UCSD-AML1 (cell line): ENCODE results near the gene ZNF212.

Source experiments
- DNase-seq: peaks from one replicate; lab custom pipeline; 2025; ENCODE audit not compliant: unreplicated experiment; lab: John Stamatoyannopoulos, UW

ZNF212 gene

DNA sequence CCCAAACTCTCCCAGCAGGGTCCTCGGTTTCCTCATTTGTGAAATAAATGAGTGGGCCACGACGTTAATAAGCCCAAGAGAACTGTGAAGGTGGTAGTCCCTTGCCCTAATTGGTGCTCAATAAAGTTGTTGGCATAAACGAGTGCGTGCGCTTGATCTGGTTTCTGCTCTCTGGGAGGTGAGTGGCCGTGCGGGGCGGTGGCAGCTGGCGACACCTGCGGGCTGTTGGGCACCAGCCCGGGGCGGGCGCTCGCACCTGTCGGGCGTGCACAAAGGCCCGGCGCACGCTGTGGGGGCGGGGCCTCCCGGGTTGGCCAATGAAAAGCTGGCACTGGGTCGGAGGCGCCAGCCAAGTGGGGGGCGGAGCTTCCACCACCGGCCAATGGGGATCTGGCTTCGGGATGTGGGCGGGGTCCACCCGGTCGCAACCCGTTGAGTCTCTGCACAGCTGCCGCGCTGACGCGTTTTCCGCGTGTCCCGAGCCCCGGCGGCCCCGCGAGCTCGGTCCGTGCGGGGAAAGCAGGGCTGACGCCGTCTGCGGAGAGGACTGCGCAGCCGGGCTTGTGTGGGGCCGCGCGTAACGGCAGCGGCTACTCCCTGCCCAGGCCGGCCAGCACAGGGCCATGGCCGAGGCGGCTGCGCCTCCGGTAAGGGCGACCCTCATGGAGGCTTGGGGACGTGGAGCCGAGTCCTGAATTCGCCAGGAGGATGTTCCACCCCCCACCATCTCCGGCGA, 45.6 kb downstream of the ZNF212 start:
- DNase-seq: no peak

DNA sequence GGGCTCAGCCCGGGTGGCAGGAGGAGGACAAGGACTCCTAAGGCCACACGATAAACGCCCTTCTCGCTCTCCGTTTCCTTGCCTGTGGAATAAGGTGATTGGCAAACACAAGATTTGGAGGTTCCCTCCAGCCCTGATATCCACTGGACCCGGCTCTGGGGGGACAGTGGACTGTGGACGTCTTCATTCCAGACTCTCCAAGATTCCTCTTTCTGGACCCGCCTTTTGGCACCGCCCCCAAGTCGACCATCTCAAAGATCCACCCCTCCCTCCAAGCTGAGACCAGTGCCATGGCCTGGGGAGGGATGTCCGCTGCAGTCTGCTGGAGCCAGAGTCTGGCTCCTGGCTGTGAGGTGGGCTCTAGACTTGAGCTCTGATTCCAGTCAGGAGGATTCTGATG, 46.2 kb downstream of the ZNF212 start:
- DNase-seq: no peak

DNA sequence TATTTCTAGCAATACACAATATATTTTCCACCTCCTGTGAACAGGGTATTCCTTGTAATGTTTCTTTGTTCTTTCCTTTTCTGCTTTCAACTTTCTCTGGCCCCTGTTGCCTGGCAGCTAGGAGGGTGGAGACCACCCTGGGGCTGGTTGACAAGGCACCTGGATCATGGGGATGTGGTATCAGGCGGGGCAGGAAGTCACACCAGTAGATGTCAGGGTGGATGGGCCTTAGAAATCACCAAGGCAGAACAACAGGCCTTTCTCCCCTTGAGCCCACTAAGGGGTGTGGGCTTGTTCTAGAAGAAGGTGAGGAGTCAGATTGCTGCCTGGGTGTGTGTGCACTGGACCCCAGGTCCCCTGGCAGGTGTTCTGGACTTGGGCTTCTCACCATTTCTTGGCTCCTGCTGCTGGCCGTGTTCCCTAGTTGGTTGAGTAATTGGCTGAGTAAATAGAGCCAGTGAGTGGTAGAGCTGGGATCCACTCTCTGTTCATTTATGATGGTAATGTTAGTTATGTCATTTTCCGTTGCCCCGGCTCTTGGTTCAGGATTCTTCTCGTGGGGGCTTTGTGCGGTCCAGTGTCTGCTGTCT, 47.5 kb downstream of the ZNF212 start:
- no peak for DNase-seq

DNA sequence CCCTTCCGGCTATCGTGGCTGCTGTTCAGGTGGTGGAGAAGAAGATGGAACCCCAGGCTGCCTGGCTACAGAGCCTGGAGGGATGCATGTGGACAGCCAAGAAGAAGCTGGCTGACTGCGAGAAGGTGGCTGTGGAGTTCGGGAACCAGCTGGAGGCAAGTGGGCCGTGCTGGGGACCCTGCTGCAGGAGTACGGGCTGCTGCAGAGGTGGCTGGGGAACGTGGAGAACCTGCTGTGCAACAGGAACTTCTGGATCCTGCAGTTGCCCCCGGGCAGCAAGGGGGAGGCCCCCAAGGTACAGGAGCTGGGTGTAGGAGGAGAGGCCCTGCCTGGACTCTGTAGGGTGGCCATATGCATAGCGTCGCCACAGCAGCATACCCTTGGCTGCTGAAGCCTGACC, 48.2 kb downstream of the ZNF212 start:
- no peak for DNase-seq

DNA sequence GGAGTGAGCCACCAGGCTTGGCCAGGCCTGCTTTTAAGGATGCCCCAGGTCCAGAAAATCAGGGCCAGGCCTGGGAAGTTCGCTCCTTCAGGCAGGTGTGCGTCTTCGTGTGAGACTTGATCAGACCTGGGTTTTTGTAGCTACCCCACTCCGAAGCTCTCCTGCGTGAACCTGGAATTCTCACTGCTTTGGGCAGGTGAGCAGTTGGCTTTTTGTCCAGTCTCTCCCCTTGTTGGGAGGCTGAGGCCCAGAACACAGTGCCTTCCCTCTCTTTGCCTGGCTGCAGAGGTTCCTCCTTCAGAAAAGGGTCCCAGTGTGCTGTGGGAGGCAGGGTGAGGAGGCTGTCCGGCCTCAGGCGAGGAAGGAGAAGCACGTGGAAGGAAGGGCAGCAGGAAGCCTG, 49.8 kb downstream of the ZNF212 start:
- DNase-seq: no peak

DNA sequence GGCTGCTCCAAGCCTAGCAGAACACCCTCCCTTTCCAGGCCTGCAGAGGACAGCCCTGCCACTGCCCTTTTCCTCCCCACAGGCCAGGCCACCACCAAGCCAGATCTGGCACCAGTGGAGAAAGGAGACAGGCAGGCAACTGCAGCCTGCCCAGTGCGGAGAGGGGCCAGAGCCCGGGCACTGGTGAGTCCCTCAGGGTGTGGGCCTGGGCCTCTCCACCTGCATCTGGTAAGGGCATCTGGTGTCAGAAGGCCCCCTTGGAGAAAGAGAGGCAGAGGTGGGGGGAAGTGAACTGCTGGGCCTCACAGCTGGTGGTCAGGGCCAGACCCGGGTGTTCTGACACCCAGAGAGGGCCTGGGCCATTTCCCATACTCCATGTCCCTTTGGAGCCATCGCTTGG, 50.4 kb downstream of the ZNF212 start:
- no peak for DNase-seq

DNA sequence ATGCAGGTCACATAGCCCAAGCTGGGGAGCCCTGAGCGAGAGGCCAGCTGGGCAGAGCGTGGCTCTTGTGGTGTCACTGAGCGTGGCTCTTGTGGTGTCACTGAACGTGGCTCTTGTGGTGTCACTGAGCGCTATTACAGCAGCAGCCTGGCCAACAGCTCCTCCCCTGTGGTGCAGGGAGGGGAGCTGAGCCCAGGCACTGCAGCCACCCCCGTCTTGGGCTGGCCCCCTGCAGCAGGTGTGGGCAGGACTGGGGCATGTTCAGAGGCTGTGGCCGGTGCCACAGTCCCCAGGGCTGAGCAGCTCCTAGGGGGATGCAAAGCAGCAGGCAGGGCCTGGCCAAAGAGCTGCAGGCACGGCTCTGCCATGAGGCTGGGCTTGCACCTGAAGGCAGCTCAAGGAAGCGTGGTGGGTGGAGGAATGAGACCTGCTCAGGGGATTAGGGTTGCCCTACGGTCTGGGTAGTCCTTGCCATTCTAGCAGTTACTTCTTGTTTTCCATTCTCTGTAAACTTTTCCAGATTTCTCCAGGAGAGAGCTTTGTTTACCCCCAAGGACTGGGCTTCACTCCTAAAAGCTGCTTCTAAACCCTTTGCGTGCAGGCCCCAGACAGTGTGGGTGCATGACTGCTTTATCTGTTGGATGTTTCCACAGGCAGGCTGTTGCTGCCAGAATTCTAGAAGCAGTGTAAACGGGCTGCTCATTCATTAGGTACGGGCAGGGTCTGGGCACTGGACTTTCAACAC, 51.8 kb downstream of the ZNF212 start:
- DNase-seq: no peak

DNA sequence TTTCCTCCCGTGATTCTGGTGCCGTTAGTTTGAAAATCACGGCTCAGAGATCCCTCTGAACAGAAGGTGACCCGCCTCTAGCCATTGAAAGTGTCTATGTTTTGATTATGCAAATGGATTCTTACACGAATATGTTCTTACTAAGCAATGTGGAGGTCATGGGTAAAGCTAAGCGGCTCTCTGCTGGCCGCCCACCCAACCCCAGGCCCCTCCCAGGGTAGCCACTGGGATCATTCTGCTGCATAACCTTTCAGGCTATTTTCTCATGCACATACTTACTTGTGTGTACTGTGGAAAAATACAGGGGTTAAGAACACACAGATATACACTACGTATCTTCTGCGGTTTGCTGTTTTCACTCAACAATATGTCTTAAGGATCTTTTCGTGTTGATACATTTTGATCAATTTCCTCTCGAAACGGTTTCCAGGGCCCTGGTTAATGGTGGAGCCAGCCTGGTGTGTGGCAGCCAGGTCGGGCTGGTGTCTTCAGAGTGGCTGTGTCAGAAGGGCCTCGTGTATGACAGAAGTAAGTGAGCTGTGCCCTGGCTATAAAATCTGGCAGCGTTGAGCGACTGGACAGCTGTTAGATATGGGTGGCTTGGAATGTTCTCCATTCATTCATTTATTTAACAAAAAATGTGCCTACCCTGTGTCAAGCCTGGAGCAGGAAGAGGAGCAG, 52.5 kb downstream of the ZNF212 start:
- no peak for DNase-seq

DNA sequence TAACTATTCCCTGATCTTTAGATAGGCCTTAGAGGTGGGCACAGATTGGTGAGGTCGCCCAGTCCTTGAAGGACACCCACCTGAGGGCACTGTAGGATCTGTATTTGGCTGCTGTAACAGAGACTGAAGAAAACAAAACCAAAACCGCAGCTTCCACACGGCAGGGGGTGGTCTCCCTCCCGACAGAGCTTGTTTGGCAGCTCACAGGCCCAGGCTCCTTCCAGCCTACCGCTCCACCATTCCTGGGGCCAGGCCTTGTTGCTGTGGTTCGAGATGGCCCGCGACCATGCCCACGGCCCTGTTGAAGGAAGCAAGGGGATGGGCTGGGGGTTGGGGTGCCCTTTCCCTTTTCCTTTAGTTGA, 53.0 kb downstream of the ZNF212 start:
- DNase-seq: no peak

DNA sequence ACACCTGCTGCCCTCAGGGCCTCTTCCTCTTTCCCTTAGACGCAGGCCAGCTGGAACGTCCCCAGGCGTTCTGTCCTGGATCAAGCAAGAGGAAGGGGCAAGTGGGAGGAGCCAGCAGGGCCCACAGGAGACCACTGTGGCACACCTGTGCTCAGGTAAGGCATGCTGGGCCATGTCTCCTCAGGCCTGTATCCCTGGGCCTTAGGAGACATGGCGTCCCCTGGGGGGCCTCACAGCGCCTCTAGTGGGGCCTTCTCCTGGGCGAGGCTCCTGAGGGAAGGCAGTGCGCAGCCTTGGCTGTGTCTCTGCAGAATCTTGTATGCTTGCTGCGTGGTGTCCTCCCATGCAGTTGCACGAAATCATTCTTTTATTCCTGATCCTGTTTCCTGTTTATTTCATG, 53.9 kb downstream of the ZNF212 start:
- no peak for DNase-seq

DNA sequence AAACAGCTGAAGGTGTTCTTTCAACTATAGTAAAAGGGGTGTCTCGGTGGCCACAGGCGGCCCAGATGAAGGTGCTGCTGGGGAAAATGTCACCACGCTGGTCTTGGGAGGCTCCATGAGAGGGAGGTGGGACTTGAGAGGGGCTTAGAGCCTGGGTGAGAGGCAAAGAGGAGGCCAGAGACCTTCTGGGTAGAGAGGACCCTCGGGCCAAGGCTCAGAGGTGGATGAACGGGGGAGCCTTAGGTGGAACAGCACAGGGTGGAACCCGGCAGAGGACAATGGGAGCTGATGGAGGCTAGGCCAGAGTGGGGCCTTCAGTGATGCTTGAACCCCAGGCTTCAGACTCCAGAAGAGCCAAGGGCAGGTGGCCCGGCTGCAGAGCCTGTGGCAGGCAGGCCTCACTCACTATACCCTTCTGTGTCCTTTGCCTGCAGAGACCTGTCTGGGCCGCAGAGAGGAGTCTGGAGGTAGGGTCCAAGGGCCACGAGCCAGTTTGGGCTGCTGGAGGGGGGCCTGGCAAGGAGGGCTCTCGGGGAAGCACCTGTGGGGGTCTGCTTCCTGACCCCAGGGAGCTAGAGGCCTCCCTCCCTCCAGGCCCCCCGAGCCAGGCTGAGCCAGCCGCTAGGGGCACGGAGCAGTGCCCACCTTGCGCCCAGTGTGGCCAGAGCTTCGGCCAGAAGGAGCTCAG, 54.6 kb downstream of the ZNF212 start:
- DNase-seq: no peak

DNA sequence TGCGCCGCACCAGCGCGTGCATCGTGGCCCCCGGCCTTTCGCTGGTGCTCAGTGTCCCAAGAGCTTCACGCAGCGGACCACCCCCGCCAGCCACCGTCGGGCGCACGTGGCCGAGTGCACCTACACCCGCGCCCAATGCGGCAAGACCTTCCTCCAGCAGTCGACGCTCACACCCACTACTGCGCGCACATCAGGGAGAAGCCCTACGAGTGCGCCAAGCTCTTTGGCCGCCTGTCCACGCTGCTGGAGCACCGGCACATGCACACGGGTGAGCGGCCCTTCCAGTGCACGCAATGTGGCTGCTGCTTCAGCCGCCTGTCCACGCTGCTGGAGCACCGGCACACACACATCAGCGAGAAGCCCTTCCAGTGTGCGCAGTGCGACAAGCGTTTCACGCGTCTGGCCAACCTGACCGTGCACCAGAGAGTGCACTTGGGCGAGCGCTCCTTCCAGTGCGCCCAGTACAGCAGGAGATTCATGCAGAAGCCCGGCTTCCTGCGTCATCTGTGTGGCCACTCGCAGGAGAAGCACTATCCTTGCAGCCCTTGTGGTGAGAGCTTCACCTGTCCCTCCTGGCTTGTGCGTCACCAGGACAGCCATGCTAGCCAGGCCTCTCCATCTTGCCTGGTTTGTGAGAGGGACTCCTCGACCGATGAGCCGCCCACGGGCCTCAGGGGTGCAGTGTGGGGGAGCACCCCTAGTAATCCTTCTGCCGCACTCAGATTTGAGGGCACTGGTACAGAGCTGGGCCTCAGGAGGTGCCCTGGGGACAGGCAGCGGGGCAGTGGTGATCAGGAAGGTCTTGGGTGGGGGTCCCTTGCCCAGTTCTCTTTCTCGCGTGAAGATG, 55.4 kb downstream of the ZNF212 start:
- no peak for DNase-seq

DNA sequence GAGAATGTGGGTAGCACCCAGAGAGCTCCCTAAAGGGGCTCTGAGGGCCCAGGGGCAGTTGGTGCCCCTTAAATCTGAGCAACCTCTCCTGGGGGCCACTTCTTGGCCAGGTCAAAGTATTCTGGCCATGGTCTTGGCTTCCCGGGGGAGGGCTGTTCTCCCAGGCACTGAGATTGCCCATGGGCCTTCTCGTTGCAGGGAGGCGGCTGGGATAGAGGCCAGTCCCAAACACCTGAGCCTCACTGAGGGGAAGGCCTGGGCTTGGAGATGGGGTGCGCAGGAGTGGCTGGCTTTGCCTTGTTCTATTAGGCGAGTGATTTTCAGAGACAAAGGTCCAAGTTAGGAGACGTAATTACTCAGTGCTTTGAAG, 56.0 kb downstream of the ZNF212 start:
- DNase-seq: no peak

DNA sequence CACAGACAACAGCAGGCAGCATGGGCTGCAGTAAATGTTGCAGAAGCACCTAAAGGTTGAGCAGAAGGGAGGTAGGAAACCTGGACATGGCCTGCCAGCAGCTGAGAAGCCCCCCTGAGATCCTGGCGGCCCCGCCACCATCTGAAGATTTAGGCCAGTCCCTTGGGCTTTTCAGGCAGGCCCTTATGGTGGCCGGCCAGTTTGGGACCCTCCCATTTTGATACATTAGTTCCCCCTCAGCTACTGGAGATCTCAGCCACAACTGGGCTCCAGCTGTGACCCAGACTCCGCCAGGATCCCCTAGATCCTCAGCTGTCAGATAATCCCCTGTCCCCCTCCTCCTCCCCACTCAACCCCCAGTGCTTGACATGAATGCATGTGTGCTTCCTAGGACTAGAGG, 56.9 kb downstream of the ZNF212 start:
- no peak for DNase-seq

DNA sequence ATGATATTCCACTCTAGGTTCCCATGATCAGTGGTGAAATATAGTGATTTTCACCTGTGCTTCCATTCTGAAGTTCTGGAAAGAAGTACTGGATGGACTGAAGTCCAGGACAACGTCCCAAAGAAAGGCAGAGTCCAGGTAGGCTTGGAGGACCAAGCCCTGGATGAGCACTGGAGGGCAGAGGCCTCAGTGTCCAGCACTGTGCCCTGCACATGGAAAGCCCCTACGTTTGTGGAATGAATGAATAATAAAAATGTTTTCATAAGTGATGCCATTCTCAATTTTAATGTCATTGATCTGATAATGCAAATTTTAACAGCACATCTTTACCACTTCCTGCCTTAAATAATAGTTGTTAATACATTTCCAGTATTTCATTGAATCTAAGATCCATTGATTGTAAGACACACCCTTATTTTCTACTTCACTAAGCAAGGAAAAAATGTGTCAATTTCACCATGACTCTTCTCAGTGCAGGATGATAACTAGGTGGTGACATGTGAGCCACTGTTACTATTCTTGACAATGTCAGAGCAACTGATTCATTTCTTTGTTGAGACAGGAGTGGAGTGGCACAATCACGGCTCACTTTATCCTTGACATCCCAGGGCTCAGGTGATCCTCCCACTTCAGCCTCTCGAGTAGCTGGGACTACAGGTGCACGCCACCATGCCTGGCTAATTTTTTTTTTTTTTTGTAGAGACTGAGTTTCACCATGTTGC, 57.7 kb downstream of the ZNF212 start:
- no peak for DNase-seq

DNA sequence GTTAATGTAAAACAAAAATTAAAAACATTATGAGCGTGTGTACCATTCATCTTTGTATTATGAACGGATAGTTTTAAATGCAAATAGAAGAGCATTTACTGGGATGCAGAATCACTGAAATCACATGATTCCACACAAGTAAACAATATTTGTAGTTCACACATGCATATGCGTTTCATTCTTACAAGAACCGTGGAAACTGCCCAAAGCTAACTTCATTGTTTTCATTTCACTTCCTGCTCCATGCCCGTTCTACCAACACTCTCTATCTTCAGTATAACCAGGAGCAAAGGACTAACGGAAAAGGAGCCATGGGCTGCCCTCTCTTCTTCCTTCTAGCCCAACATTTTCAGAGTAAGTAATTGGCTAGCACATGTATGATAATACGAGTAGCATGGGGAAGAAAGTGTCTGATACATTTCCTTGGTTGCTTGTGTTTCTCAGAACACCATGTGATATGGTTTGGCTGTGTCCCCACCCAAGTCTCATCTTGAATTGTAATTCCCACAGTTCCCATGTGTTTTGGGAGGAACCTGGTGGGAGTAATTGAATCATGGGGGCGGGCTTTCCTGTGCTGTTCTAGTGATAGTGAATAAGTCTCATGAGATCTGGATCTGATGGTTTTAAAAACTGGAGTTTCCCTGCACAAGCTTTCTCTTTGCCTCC, 61.3 kb downstream of the ZNF212 start:
- no peak for DNase-seq

DNA sequence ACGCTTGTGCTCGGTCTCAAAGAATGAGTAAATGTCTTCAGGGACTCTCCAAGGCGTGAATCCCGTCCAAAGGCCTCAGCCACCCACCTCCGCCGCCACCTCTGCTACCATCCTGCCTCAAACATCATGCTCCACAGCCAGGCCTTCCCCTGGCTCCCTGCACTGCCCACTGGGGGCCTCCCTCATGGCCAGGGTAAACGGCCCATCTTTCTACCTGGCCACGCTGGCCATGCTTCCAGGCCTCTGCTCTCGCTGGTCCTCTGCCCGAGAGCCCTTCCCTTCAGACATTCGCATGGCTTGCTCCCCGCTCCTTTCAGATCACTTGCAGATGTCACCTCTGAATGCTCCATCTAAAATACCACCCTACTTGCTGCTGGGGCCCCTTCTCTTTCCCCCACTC, 62.8 kb downstream of the ZNF212 start:
- DNase-seq: no peak

DNA sequence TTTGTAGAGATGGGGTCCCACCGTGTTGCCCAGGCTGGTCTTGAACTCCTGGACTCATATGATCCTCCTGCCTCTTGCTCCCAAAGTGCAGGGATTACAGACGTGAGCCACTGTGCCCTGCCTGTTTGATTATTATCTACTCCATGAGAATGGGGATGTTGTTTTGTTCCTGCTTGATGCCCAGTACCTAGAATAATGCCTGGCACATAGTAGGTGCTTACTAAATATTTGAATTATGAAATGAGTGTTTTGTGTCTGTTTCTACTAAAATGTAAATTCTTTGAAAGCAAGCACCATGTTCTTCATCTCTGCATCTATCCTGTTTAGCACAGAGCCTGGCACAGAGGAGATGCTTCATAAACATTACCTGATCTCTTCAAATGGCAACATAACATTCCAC, 63.4 kb downstream of the ZNF212 start:
- no peak for DNase-seq

DNA sequence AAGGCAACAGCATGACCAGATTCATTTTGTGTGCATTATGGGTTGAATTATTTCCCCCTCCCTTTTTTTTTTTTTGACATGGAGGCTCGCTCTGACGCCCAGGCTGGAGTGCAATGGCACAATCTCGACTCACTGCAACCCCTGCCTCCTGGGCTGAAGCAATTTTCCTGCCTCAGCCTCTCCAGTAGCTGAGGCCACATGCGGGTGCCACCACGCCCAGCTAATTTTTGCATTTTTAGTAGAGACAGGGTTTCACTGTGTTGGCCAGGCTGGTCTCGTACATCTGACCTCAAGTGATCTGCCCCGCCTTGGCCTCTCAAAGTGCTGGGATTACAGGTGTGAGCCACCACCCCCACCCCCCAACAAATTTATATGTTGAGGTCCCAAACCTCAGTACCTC, 64.6 kb downstream of the ZNF212 start:
- DNase-seq: no peak
